HCT116 (cell line): ENCODE data around the gene MAPK8IP1. TPM values are rescaled to one million over a fixed set of nuclear protein-coding genes. Genes with fewer than 3 reads are reported as not detected.

Source experiments
- ATAC-seq: fragments of 200-7000 bp; cut with Tn5 transposase; 2 replicates; pipeline ENCODE4 v1.9.1; 2020; ENCODE audit warnings: mild to moderate bottlenecking, moderate library complexity
- BruUV-seq: library from RNA; stranded (reverse); fragments of 400-500 nt; replicated peaks from 2 replicates; lab custom pipeline; 2021; lab: Mats Ljungman, UMichigan
- CTCF ChIA-PET: fragments of 300-600 bp; sonication (Branson Sonifier 250); formaldehyde crosslinking; loops from one replicate; lab custom pipeline; 2021; ENCODE audit warnings: antibody characterized with exemption; lab: Charles Lee
- POLR2A ChIA-PET: fragments of 300-600, 350-600 bp; sonication (Branson Sonifier 250); formaldehyde crosslinking; loops from one replicate; lab custom pipeline; 2021; ENCODE audit warnings: antibody characterized with exemption; lab: Charles Lee
- RAD21 ChIA-PET, 2 experiments: fragments of 300-600 bp; sonication (Branson Sonifier 250); formaldehyde crosslinking; loops; one replicate each; lab custom pipeline; 2023; ENCODE audit warnings: low total read pairs in 2 of 2; ENCODE audit not compliant: uncharacterized antibody in 2 of 2, unreplicated experiment in 2 of 2, low non-redundant PET in 1 of 2; lab: Charles Lee
- DNase-seq: peaks from one replicate; pipeline ENCODE4 v3.0.0-alpha.2; 2010; ENCODE audit warnings: low read depth, low spot score
- H2AFZ ChIP-seq: fragments of 200-600 bp; shearing (Covaris generic), sonication (generic); 2 replicates; pipeline ENCODE4 v1.6.1; 2017; ENCODE audit warnings: low read depth, mixed run types, mixed read lengths, antibody characterized with exemption, low read length; ENCODE audit not compliant: poor library complexity, severe bottlenecking
- H3K27ac ChIP-seq: 2 replicates; pipeline ENCODE4 v1.5.1; 2012; ENCODE audit warnings: low read depth, low read length
- H3K27me3 ChIP-seq: fragments of 200-600 bp; sonication (generic); 2 replicates; pipeline ENCODE4 v1.6.1; 2016; ENCODE audit warnings: mixed run types, low read length, mixed read lengths; ENCODE audit not compliant: insufficient read depth
- H3K36me3 ChIP-seq, 2 experiments: fragments of 200-500 bp in 1 of 2; fragments of 200-600 bp in 1 of 2; sonication (Bioruptor generic) in 1 of 2; sonication (generic) in 1 of 2; 2 replicates each; pipeline versions ENCODE4 v1.5.1 to v1.6.1; 2014 to 2016; ENCODE audit warnings: low read length in 2 of 2, inconsistent platforms in 1 of 2, mixed read lengths in 1 of 2, mixed run types in 1 of 2; ENCODE audit not compliant: insufficient read depth in 2 of 2, control insufficient read depth in 1 of 2
- H3K4me1 ChIP-seq, 2 experiments: fragments of 200-600 bp in 1 of 2; sonication (generic) in 1 of 2; 2 replicates each; pipeline versions ENCODE4 v1.5.1 to v1.6.1; 2012 to 2017; ENCODE audit warnings: low read length in 2 of 2, inconsistent platforms in 1 of 2, mild to moderate bottlenecking in 1 of 2, mixed read lengths in 1 of 2, mixed run types in 1 of 2, moderate library complexity in 1 of 2; ENCODE audit not compliant: insufficient read depth in 2 of 2, control insufficient read depth in 1 of 2
- H3K4me2 ChIP-seq: fragments of 200-600 bp; sonication (generic); 2 replicates; pipeline ENCODE4 v1.6.1; 2017; ENCODE audit warnings: mixed run types, low read length, mixed read lengths
- H3K4me3 ChIP-seq, 2 experiments: fragments of 200-600 bp in 1 of 2; sonication (generic) in 1 of 2; replicated peaks in 1 of 2; 2 replicates each; pipeline ENCODE4 v1.5.1; 2011 to 2016; ENCODE audit warnings: low read length in 2 of 2, control low read depth in 1 of 2, low read depth in 1 of 2, mild to moderate bottlenecking in 1 of 2, mixed read lengths in 1 of 2, mixed run types in 1 of 2
- H3K79me2 ChIP-seq: fragments of 200-600 bp; sonication (generic); 2 replicates; pipeline ENCODE4 v1.6.1; 2017; ENCODE audit warnings: mild to moderate bottlenecking, mixed run types, low read length, moderate library complexity, mixed read lengths; ENCODE audit not compliant: insufficient read depth
- H3K9ac ChIP-seq: fragments of 200-600 bp; sonication (generic); 2 replicates; pipeline ENCODE4 v1.6.1; 2016; ENCODE audit warnings: low read length, mixed read lengths
- H3K9me2 ChIP-seq: fragments of 200-600 bp; sonication (generic), shearing (Covaris generic); 2 replicates; pipeline ENCODE4 v1.6.1; 2017; ENCODE audit warnings: mixed run types, mild to moderate bottlenecking, moderate library complexity; ENCODE audit not compliant: insufficient read depth
- H3K9me3 ChIP-seq, 2 experiments: fragments of 200-500 bp in 1 of 2; fragments of 200-600 bp in 1 of 2; sonication (Bioruptor generic) in 1 of 2; sonication (generic) in 1 of 2; 2 replicates each; pipeline ENCODE4 v1.6.1; 2014 to 2017; ENCODE audit warnings: low read length in 2 of 2, mixed read lengths in 2 of 2, inconsistent platforms in 1 of 2, low read depth in 1 of 2, mild to moderate bottlenecking in 1 of 2, mixed run types in 1 of 2, moderate library complexity in 1 of 2; ENCODE audit not compliant: control insufficient read depth in 1 of 2, insufficient read depth in 1 of 2
- H4K20me1 ChIP-seq: fragments of 200-600 bp; sonication (generic), shearing (Covaris generic); 2 replicates; pipeline ENCODE4 v1.6.1; 2017; ENCODE audit warnings: mixed run types, mild to moderate bottlenecking, moderate library complexity; ENCODE audit not compliant: insufficient read depth
- CBX3 ChIP-seq: IDR thresholded peaks from 2 replicates; pipeline ENCODE4 v1.6.1; 2012; ENCODE audit warnings: low read depth
- CEBPB ChIP-seq: IDR thresholded peaks from 2 replicates; pipeline ENCODE4 v1.6.1; 2012; ENCODE audit warnings: low read depth
- ELF1 ChIP-seq: IDR thresholded peaks from 2 replicates; pipeline ENCODE4 v1.6.1; 2012; ENCODE audit warnings: low read depth, borderline replicate concordance
- EZH2 ChIP-seq: fragments of 200-600 bp; sonication (generic); IDR thresholded peaks from 2 replicates; pipeline ENCODE4 v1.6.1; 2017; ENCODE audit warnings: antibody characterized with exemption, mixed run types
- EZH2phosphoT487 ChIP-seq: fragments of 200-600 bp; IDR thresholded peaks from 2 replicates; pipeline ENCODE4 v1.6.1; 2018; ENCODE audit warnings: antibody characterized with exemption, borderline replicate concordance
- FOSL1 ChIP-seq: IDR thresholded peaks from 2 replicates; pipeline ENCODE4 v1.6.1; 2012; ENCODE audit warnings: low read depth
- JUND ChIP-seq: IDR thresholded peaks from 2 replicates; pipeline ENCODE4 v1.6.1; 2012
- MAX ChIP-seq: IDR thresholded peaks from 2 replicates; pipeline ENCODE4 v1.6.1; 2012
- POLR2A ChIP-seq: IDR thresholded peaks from 2 replicates; pipeline ENCODE4 v1.7.0; 2011; ENCODE audit warnings: borderline replicate concordance; ENCODE audit not compliant: insufficient read depth, insufficient read length; ENCODE audit errors: extremely low read depth
- POLR2AphosphoS5 ChIP-seq: IDR thresholded peaks from 2 replicates; pipeline ENCODE4 v1.6.1; 2011; ENCODE audit warnings: mild to moderate bottlenecking, low read depth, low read length, moderate library complexity
- SIN3A ChIP-seq: IDR thresholded peaks from 2 replicates; pipeline ENCODE4 v1.6.1; 2012; ENCODE audit warnings: low read depth
- TCF7L2 ChIP-seq: IDR thresholded peaks from 2 replicates; pipeline ENCODE4 v1.7.0; 2011; ENCODE audit warnings: borderline replicate concordance, inconsistent platforms; ENCODE audit not compliant: insufficient read depth, insufficient read length; ENCODE audit errors: extremely low read depth
- ZFX ChIP-seq: fragments of 450-650 bp; IDR thresholded peaks from 2 replicates; pipeline ENCODE4 v1.6.1; 2017
- intact Hi-C: fragments of 100-400 bp; cut with micrococcal nuclease; formaldehyde crosslinking; loops from 2 replicates; pipeline ENCODE4 v1.10.0; 2022
- total RNA-seq: library from RNA; stranded (reverse); gene quantifications from one replicate; pipeline ENCODE4 v1.2.1, GENCODE V29; 2021; ENCODE audit not compliant: unreplicated experiment
- TF ChIP-seq, protein P1 (sequence below): IDR thresholded peaks from 2 replicates; pipeline ENCODE4 v1.6.1; 2011; ENCODE audit warnings: mild to moderate bottlenecking, low read length, moderate library complexity; ENCODE audit not compliant: insufficient replicate concordance; ENCODE audit errors: extremely low read depth

MAPK8IP1 gene
- total RNA-seq, 1 experiment from 2014 or later, result 10.1 TPM

GRCh38 chr11:45948356-45948755 is 62.9 kb downstream of the MAPK8IP1 start:
- Histone ChIP-seq H3K9me3 (no peaks in the 10 kb centered on the region), H3K9me2 (no peaks in the 10 kb centered on the region), H3K27me3 (no peaks in the 10 kb centered on the region), H3K79me2 (no peaks in the 10 kb centered on the region), H3K4me3 (no peak overlapping the region), H3K4me2 (no peak overlapping the region), H3K36me3 (0 out of 4 replicates have a peak, but pooled peaks cover 3% of the 10 kb centered on the region in 2 experiments), H2AFZ (no peak overlapping the region), H3K9ac (no peak overlapping the region), H3K4me1 (no peaks in the 10 kb centered on the region), H4K20me1 (no peaks in the 10 kb centered on the region), H3K27ac (no peak overlapping the region)
- no TSS peak for BruUV-seq
- DNase-seq, result no peak
- POLR2A ChIA-PET, result no interaction called here
- intact Hi-C loops, result no loop called here
- RAD21 ChIA-PET, result no interaction called here
- TF ChIP-seq, protein P1, sequence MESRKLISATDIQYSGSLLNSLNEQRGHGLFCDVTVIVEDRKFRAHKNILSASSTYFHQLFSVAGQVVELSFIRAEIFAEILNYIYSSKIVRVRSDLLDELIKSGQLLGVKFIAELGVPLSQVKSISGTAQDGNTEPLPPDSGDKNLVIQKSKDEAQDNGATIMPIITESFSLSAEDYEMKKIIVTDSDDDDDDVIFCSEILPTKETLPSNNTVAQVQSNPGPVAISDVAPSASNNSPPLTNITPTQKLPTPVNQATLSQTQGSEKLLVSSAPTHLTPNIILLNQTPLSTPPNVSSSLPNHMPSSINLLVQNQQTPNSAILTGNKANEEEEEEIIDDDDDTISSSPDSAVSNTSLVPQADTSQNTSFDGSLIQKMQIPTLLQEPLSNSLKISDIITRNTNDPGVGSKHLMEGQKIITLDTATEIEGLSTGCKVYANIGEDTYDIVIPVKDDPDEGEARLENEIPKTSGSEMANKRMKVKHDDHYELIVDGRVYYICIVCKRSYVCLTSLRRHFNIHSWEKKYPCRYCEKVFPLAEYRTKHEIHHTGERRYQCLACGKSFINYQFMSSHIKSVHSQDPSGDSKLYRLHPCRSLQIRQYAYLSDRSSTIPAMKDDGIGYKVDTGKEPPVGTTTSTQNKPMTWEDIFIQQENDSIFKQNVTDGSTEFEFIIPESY, result no peak
- TF ChIP-seq SIN3A, result no peak
- TF ChIP-seq CEBPB, result no peak
- TF ChIP-seq ZFX, result no peak
- no peak for TF ChIP-seq MAX
- no peak for TF ChIP-seq ELF1
- no peak for TF ChIP-seq POLR2AphosphoS5
- TF ChIP-seq TCF7L2, result no peak
- no peak for TF ChIP-seq EZH2
- no peak for TF ChIP-seq CBX3
- TF ChIP-seq JUND, result no peak
- no peak for TF ChIP-seq EZH2phosphoT487
- TF ChIP-seq POLR2A, result no peak
- TF ChIP-seq FOSL1, result no peak
- ATAC-seq, result no peak
- CTCF ChIA-PET, result no interaction called here
